ENCODE data around the gene ELOF1.
"Not testable (repeated sequence)": the region's sequence is repeated elsewhere in the genome, so short reads cannot be mapped to it uniquely, and the experiment has no call there.

ELOF1 gene

GRCh38 chr19:11558881-11559828 lies at the start of gene ELOF1:
ELOF1 (minus strand) TSS chr19:11559230; CDS start chr19:11554347, 4,883 bp downstream.
- in situ Hi-C loops (cut with MboI; ENCODE audit: low sequenced_read_pairs, unreplicated experiment), result no loop called here
- peak; percentile 98 for DNase-seq (ENCODE audit: low spot score)
- TF ChIP-seq, protein P1, sequence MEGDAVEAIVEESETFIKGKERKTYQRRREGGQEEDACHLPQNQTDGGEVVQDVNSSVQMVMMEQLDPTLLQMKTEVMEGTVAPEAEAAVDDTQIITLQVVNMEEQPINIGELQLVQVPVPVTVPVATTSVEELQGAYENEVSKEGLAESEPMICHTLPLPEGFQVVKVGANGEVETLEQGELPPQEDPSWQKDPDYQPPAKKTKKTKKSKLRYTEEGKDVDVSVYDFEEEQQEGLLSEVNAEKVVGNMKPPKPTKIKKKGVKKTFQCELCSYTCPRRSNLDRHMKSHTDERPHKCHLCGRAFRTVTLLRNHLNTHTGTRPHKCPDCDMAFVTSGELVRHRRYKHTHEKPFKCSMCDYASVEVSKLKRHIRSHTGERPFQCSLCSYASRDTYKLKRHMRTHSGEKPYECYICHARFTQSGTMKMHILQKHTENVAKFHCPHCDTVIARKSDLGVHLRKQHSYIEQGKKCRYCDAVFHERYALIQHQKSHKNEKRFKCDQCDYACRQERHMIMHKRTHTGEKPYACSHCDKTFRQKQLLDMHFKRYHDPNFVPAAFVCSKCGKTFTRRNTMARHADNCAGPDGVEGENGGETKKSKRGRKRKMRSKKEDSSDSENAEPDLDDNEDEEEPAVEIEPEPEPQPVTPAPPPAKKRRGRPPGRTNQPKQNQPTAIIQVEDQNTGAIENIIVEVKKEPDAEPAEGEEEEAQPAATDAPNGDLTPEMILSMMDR (IDR thresholded peaks at IDR 0.05; ENCODE audit: borderline replicate concordance, control extremely low read depth, extremely low read depth, insufficient read depth, missing control alignments), result no peak

GRCh38 chr19:11606484-11606883 lies 47.5 kb upstream of the ELOF1 start:
- in situ Hi-C loops (cut with MboI; ENCODE audit: low sequenced_read_pairs, unreplicated experiment), result no loop called here
- TF ChIP-seq, protein P1 (IDR thresholded peaks at IDR 0.05; ENCODE audit: borderline replicate concordance, control extremely low read depth, extremely low read depth, insufficient read depth, missing control alignments), result no peak
- no peak for DNase-seq (ENCODE audit: low spot score)

DNA sequence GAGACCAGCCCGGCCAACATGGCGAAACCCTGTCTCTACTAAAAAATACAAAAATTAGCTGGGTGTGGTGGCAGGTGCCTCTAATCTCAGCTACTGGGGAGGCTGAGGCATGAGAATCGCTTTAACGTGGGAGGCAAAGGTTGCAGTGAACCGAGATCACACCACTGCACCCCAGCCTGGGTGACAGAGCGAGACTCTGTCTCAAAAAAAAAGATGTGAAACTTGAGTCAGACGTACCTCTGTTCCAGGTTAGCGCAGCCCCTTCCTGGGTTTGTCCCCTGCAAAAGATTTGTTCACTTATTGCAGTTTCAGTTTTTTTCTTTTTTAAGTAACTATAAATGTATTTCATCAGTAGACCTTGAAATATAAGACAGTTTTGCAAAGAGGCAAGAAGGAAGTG lies 40.7 kb upstream of the ELOF1 start:
- in situ Hi-C loops (cut with MboI; ENCODE audit: low sequenced_read_pairs, unreplicated experiment), result not testable (repeated sequence)

GRCh38 chr19:11598746-11599145 lies 39.7 kb upstream of the ELOF1 start:
- TF ChIP-seq, protein P1 (IDR thresholded peaks at IDR 0.05; ENCODE audit: borderline replicate concordance, control extremely low read depth, extremely low read depth, insufficient read depth, missing control alignments), result no peak
- in situ Hi-C loops (cut with MboI; ENCODE audit: low sequenced_read_pairs, unreplicated experiment), result no loop called here

More for the DNA sequence above, 40.7 kb upstream of the ELOF1 start:
- DNase-seq (ENCODE audit: low spot score), result not testable (repeated sequence)

DNA sequence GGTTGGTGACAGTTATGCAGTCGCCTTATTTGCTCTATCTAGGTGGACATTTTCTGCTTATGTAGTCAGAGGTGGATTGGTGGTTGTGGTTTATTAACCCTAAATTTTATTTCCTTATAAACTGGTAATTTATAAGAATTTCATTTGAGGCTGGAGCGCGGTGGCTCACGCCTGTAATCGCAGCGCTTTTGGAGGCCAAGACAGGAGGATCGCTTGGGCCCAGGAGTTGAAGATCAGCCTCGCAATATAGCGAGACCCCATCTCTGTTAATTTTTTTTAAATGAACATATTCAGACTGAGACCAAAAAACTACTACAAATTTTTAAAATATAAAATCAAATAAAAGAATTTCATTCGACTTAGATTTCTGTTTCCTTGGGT lies 39.1 kb upstream of the ELOF1 start:
- no peak for DNase-seq (ENCODE audit: low spot score)
- in situ Hi-C loops (cut with MboI; ENCODE audit: low sequenced_read_pairs, unreplicated experiment), result no loop called here
- TF ChIP-seq, protein P1 (IDR thresholded peaks at IDR 0.05; ENCODE audit: borderline replicate concordance, control extremely low read depth, extremely low read depth, insufficient read depth, missing control alignments), result no peak

More at GRCh38 chr19:11598746-11599145, 39.7 kb upstream of the ELOF1 start:
- DNase-seq (ENCODE audit: low spot score), result no peak

DNA sequence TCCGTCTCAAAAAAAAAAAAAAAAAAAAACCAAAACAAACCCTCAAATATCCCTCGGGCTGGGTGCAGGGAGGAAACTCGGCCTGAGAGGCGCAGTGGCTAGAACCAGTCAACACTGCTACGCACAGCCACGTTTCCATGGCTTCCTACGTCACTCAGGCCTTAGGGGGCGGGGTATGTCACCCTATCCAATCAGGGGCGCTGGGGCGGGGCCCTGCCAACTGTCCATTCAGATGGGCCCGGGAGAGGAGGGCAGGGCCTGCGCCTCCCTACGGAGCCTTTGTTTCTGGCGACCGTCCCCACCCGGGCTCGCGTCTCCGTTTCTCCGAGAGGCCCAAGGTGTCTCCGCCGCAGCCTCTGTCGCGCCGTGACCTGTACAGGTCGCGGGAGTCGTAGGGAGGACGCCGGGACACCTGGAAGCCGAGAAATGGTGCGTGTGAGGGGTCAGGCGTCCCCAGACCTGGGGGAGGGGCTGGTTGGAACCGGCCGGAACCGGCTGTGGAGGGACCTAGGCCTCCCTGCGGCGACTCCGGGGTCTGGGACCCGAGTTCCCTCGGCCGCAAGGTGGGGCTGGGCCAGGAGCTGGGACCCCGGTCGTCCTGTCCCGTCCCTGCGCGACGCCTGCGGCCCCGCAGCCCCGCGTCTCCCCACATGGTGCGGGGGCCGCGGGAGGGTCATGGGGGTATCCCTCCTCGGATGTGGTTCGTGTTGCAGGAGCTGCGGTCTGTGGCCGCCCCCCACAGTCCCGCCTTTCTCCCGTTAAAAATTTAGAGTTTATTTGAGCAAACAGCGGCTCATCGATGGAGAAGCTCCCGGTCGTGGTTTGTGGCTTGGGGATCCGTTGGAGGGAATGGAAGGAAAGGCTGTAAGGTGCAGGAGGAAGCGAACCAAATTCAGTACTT lies 38.4 kb upstream of the ELOF1 start, which contains the start of gene ZNF627:
Gene ZNF627, plus strand, starts transcription at position 282 of the 901 bp plus-strand sequence. Its CDS starts 145 bp downstream, at position 427.
- in situ Hi-C loops (cut with MboI; ENCODE audit: low sequenced_read_pairs, unreplicated experiment), result no loop called here
- TF ChIP-seq, protein P1 (IDR thresholded peaks at IDR 0.05; ENCODE audit: borderline replicate concordance, control extremely low read depth, extremely low read depth, insufficient read depth, missing control alignments), result no peak
- peak; percentile 98 for DNase-seq (ENCODE audit: low spot score)

All from GM13976 (cell line).